T47D (cell line): ENCODE results near the gene ENOSF1.

Experiments
- DNase-seq, 2 experiments: peaks; one replicate each; pipeline versions ENCODE4 v3.0.0 to v3.0.0-alpha.2; 2011 to 2012; ENCODE audit warnings: low read depth in 1 of 2, low spot score in 1 of 2
- JUND ChIP-seq: IDR thresholded peaks from 2 replicates; pipeline ENCODE4 v1.6.1; 2012; ENCODE audit warnings: low read depth
- in situ Hi-C: cut with HindIII; loops from 2 replicates; pipeline ENCODE4 v1.10.0; 2016; ENCODE audit warnings: low sequenced_read_pairs, low pct_unique_long_range_greater_than_20kb

Gene ENOSF1

DNA sequence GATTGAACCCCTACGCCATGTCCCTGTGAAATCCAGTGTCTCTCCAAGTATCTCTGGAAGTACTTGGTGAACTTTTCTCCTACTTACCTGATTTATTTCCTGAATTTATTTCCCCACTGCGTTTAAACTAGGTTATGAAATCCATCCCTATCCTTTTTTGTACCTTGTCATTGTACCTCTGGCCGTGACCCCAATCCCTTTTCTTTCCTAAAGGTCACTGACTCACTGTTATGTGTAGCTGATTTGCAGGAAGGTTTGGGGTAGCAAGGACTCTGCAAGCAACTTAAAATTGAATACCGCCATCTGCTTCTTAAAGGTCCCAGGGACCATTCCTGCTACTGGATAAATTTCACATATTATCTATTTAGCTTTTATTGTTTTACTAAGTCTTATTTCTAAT lies 4.6 kb upstream of the ENOSF1 start:
- no peak for DNase-seq
- TF ChIP-seq JUND: no peak
- in situ Hi-C loops: no loop called here

- in situ Hi-C loops: no loop called here
- DNase-seq: no peak
Observed at GRCh38 chr18:715626-716025, 3.2 kb upstream of the ENOSF1 start.

DNA sequence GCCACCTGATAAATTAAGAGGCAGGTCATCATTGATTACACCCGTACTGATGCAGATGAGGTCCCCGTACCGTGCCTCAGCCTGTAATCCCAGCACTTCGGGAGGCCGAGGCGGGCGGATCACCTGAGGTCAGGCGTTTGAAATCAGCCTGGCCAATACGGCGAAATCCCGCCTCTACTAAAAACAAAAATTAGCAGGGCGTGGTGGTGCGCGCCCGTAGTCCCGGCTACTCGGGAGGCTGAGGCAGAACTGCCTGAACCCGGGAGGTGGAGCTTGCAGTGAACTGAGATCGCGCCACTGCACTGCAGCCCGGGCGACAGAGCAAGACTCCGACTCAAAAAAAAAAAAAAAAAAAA lies 683 bp upstream of the ENOSF1 start:
- in situ Hi-C loops: no loop called here
- no peak for TF ChIP-seq JUND
- DNase-seq: no peak

More at GRCh38 chr18:715626-716025, 3.2 kb upstream of the ENOSF1 start:
- no peak for TF ChIP-seq JUND

DNA sequence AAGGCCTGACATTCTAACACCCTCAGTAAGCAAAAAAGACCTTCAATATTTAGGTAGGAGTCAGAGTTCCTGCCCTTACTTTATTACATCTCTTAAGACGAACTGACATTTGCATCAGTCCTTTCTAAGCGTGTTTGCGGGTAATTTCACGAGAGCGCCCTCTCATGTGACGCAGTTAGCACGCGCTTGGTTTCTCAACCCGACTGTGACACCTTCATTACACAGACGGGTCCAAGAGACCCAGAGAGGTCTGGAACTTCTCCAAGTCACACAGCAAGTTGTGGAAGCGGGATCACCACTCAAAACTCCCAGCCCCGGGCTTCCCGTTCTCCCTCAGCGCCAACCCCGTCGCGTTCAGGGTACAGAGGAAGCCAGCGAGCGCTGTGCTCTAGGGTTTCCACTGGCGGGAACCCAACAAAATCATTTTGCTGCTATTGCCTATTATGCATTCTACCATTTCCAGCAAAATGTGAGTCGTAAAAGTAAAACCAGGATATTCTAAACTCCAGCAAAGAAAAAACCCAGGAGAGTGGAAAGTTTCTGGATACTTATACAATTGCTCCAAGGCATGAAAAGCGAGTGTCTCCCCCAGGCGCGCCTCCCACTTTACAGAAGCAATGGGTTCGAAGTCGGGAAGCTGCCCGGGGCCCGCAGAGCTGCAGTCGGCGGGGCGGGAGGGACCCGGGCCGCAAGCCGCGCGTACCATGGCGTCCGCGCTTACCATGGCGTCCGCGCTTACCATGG lies 601 bp downstream of the ENOSF1 start:
- peak; percentile 49 to 88 for DNase-seq
- no peak for TF ChIP-seq JUND
- in situ Hi-C loops: no loop called here

DNA sequence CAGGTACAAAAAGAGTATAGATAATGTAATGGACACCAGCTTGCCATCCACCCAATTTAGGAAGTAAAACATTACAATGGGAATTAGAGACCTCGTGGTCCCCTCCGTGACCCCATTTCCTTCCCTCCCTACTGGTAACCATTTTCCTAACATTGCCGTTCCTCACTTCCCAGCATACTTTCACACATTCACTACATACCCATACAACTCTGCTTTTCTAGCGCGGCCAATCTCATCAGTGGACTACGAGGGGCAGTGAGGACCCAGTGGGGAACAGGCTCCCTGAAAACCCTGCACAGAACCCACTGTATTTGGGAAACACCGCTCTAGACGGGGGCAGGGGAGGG lies 1.1 kb downstream of the ENOSF1 start:
- no peak for TF ChIP-seq JUND
- DNase-seq: no peak
- in situ Hi-C loops: no loop called here

GRCh38 chr18:710418-711300 lies 1.8 kb downstream of the ENOSF1 start:
- no peak for TF ChIP-seq JUND
- in situ Hi-C loops: no loop called here
- no peak for DNase-seq

- no peak for TF ChIP-seq JUND
- in situ Hi-C loops: no loop called here
- no peak for DNase-seq
Observed at GRCh38 chr18:709771-710170, 2.7 kb downstream of the ENOSF1 start.

GRCh38 chr18:708096-708495 lies 4.3 kb downstream of the ENOSF1 start:
- TF ChIP-seq JUND: no peak
- no peak for DNase-seq
- in situ Hi-C loops: no loop called here

- in situ Hi-C loops: no loop called here
- no peak for TF ChIP-seq JUND
- no peak for DNase-seq
Observed at GRCh38 chr18:706405-706804, 6.0 kb downstream of the ENOSF1 start.

- TF ChIP-seq JUND: no peak
- in situ Hi-C loops: no loop called here
- no peak for DNase-seq
Observed at GRCh38 chr18:703213-703967, 9.0 kb downstream of the ENOSF1 start.

DNA sequence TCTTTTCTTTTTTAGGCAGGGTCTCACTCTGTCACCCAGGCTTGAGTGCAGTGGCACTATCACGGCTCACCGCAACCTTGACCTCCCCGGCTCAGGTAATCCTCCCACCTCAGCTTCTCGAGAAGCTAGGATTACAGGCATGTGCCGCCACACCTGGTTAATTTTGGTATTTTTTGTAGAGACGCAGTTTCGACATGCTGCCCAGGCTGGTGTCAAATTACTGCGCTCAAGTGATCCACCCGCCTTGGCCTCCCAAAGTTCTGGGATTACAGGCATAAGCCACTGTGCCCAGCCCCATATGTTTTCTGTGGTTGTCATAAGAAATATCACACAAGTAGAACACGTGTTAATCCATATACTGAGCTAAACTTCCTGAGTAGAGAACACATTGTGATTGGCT lies 14.6 kb downstream of the ENOSF1 start:
- no peak for TF ChIP-seq JUND
- in situ Hi-C loops: no loop called here
- DNase-seq: peak in 1 of 2 experiments; percentile 13

DNA sequence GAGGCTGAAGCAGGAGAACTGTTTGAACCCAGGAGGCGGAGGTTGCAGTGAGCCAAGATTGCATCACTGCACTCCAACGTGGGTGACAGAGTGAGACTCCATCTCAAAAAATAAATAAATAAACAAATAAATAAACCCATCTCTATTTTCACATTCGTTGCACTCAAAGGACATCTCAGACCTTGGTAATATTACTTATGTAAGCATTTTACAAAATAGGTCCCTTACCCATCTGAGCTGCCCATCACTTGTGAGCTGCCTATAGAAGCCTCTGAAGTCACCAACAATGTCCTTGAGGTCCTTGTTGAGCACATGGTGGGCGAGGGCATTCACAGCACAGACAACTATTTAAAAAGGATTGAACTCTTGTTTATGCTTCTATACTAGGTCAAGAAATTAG lies 15.4 kb downstream of the ENOSF1 start:
- no peak for TF ChIP-seq JUND
- in situ Hi-C loops: no loop called here

GRCh38 chr18:693466-694187 lies 18.8 kb downstream of the ENOSF1 start:
- TF ChIP-seq JUND: no peak
- no peak for DNase-seq
- in situ Hi-C loops: no loop called here

More for the DNA sequence above, 15.4 kb downstream of the ENOSF1 start:
- no peak for DNase-seq
